Thoracic aorta (tissue), 2 donors: ENCODE measurements around the gene FAM107A. TPM values are rescaled to one million over a fixed set of nuclear protein-coding genes. Genes with fewer than 3 reads are reported as not detected.
"Not testable (repeated sequence)": the region's sequence is repeated elsewhere in the genome, so short reads cannot be mapped to it uniquely, and the experiment has no call there.

Experiments used
- ATAC-seq: fragments of 150-250 bp; one replicate; pipeline ENCODE4 v1.8.0; 2017; ENCODE audit warnings: low read depth; ENCODE audit not compliant: insufficient number of reproducible peaks, low FRiP score
- DNase-seq: peaks from one replicate; pipeline ENCODE4 v3.0.0-alpha.2; 2020; ENCODE audit warnings: low spot score
- H3K27ac ChIP-seq, 2 donors: fragments of 200-600 bp; sonication (generic); 1 replicate in 1 of 2; 2 replicates in 1 of 2; pipeline ENCODE4 v1.5.1; 2016; ENCODE audit warnings: mild to moderate bottlenecking in 2 of 2, moderate library complexity in 2 of 2
- H3K27me3 ChIP-seq: fragments of 200-600 bp; sonication (generic); replicated peaks from 2 replicates; pipeline ENCODE4 v1.6.0; 2016; ENCODE audit warnings: mild to moderate bottlenecking; ENCODE audit not compliant: insufficient read depth
- H3K36me3 ChIP-seq: fragments of 200-600 bp; sonication (generic); one replicate; pipeline ENCODE4 v1.5.1; 2016
- H3K4me1 ChIP-seq, 2 donors: fragments of 200-600 bp; sonication (generic); 1 replicate in 1 of 2; 2 replicates in 1 of 2; pipeline versions ENCODE4 v1.5.1 to v1.6.0; 2016; ENCODE audit warnings: low read depth in 2 of 2, mild to moderate bottlenecking in 1 of 2; ENCODE audit not compliant: control insufficient read depth in 1 of 2
- H3K4me3 ChIP-seq: fragments of 200-600 bp; sonication (generic); 2 replicates; pipeline ENCODE4 v1.5.1; 2016; ENCODE audit warnings: mild to moderate bottlenecking
- H3K9me3 ChIP-seq: fragments of 200-600 bp; sonication (generic); 2 replicates; pipeline ENCODE4 v1.5.1; 2016
- total RNA-seq, 2 donors: library from RNA; depleted of rRNA; stranded (reverse); fragments of >200 nt; gene quantifications; one replicate each; pipeline versions ENCODE4 v1.1.0 to v1.2.3, GENCODE V29; 2016
- TF ChIP-seq, protein P1 (sequence below): fragments of 200-600 bp; sonication (generic); IDR thresholded peaks from one replicate; pipeline ENCODE4 v1.5.1; 2019; ENCODE audit warnings: antibody characterized with exemption

The FAM107A gene
- total RNA-seq, 2 donors from 2014 or later, result 25.3 to 63.6 TPM

DNA sequence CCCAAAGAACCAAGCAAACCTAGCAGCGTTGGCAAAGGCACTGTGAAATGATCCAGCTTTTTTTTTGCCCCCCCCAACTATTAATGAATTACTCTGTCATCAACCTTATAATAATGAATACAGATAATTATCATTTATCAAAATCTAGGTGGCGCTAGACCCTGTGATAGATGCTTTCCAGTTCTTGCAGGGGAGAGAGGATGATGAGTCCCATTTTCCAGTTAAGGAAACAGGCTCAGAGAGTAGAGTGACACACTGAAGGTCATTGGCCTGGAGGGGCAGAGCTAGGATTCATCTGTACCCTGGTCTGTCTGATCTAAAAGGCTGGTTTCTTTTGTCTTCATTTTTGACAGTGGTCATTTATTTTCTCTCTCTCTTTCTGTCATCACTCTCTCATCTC is 45.2 kb downstream of the FAM107A start:
- no peak overlapping the region for H3K27ac ChIP-seq
- ATAC-seq, result no peak
- H3K9me3 ChIP-seq, result no peaks in the 10 kb centered on the region
- H3K4me1 ChIP-seq, result peaks cover 7 to 23% of the 10 kb centered on the region in 2 donors
- H3K4me3 ChIP-seq, result no peak overlapping the region
- no peak for DNase-seq
- TF ChIP-seq, protein P1, sequence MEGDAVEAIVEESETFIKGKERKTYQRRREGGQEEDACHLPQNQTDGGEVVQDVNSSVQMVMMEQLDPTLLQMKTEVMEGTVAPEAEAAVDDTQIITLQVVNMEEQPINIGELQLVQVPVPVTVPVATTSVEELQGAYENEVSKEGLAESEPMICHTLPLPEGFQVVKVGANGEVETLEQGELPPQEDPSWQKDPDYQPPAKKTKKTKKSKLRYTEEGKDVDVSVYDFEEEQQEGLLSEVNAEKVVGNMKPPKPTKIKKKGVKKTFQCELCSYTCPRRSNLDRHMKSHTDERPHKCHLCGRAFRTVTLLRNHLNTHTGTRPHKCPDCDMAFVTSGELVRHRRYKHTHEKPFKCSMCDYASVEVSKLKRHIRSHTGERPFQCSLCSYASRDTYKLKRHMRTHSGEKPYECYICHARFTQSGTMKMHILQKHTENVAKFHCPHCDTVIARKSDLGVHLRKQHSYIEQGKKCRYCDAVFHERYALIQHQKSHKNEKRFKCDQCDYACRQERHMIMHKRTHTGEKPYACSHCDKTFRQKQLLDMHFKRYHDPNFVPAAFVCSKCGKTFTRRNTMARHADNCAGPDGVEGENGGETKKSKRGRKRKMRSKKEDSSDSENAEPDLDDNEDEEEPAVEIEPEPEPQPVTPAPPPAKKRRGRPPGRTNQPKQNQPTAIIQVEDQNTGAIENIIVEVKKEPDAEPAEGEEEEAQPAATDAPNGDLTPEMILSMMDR, result no peak
- H3K36me3 ChIP-seq, result peaks cover 8% of the 10 kb centered on the region
- H3K27me3 ChIP-seq, result no peaks in the 10 kb centered on the region

DNA sequence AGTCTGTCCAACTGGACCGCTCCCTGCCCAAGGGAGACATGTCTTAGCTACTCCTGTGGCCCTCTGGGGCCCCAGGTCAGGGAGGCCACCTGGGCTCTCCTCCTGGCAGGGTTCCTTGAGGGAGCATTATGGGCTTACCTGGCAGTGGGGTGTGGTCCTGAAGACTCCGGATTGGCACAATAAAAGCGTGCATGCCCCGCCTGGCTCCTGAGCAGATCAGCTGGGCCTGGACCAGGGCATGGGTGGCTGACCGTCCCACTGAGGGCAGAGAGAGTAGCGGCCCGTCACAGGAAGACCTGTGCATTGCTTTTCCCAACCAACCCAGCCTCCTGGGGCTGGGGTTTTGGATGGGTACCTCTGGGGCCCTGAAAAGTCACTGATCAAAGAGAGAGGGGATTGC is 45.6 kb downstream of the FAM107A start:
- Histone ChIP-seq H3K9me3 (no peaks in the 10 kb centered on the region), H3K36me3 (peaks cover 8% of the 10 kb centered on the region), H3K27me3 (no peaks in the 10 kb centered on the region), H3K4me3 (no peak overlapping the region), H3K4me1 (peaks cover 7 to 19% of the 10 kb centered on the region in 2 donors), H3K27ac (no peak overlapping the region)
- TF ChIP-seq, protein P1, result no peak
- ATAC-seq (no peak), DNase-seq (no peak)

DNA sequence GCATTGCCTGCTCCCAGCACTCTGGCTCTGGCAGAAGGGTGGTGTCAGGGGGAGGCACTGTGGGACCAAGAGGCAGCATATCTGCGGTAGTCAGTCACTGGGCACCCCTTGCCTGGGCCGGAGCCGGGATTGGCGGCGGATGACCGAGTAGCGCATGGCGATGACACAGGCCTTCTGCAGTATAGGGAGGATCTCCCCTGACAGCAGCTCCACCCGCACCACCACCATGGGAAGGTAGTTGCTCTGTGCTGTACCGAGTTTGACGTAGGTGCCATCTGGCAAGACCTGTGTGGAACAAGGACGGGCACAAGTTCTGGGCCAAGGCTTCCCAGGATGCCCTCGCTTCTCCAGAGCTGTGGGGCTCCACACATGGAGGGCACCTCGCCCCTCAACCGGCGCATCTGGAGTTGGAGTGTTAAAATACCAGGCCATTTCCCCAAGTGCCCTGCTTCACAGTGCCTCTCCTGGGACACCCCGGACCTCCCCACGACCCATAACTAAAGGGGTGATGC is 46.8 kb downstream of the FAM107A start:
- Histone ChIP-seq H3K4me3 (no peak overlapping the region), H3K27me3 (no peaks in the 10 kb centered on the region), H3K4me1 (peaks cover 0 to 8% of the 10 kb centered on the region in 2 donors), H3K9me3 (no peaks in the 10 kb centered on the region), H3K27ac (no peak overlapping the region), H3K36me3 (peaks cover 14% of the 10 kb centered on the region)
- no peak for ATAC-seq
- TF ChIP-seq, protein P1, result no peak
- no peak for DNase-seq

DNA sequence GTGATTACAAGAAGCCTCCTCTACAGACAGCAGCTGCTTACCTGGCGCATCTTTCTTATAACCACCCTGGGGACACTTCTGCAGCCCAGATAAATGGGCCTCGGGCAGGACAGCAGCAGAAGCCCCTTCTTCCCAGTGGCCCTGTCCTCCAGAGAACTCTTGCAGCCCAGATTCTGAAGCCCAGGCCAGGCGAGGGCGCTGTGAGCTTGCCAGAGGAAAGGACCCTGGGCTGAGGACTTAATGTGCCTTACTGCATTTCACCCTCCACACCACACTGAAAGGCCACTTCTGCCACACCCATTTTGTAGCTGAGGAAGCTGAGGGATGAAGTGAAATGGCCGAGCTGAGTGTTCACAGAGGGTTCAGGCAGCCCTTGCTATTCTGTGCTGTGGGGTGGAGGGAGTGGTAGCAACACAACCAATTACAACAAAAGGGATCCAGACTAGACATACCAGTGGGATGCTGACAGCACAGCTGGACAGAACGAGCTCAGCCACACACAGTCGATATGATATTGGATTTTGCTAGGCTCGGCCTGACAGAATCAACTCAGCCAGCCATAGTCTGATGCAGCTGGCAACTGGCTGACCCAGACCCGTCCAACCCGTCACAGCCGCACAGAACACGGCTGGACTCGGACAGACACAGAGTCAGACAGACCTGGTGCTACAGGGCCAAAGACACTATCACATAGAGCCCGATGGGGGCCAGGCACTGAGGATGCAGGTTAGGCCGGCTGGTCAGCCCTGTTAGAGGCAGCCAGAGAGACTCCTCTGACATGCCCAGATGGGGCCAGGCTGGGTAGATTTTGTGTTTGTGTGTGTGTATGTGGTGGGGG is 47.5 kb downstream of the FAM107A start:
- H3K9me3 ChIP-seq, result no peaks in the 10 kb centered on the region

DNA sequence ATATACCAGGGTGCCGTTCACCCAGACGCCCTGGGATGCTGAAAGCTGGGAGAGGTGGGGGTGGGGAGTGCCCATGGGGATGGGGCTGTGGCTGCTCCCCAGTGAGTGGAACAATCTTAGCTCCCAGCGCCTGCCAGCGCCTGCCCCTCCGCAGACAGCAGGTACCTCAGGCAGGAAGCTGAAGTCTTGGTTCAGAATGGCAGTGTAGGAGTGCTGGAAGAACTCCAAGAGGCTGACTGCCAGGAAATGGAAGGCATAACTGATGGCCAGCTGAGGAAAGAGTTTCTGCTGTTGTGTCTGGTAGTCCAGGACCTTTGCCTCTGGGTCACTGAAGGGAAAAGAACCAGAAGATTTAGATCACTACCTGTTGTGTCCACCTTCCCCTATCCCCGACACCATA is 48.6 kb downstream of the FAM107A start:
- no peak for DNase-seq
- TF ChIP-seq, protein P1, result no peak

More for the DNA sequence above, 47.5 kb downstream of the FAM107A start:
- peaks cover 0 to 7% of the 10 kb centered on the region in 2 donors for H3K4me1 ChIP-seq
- no peak overlapping the region for H3K27ac ChIP-seq
- peaks cover 14% of the 10 kb centered on the region for H3K36me3 ChIP-seq
- no peak for ATAC-seq
- H3K4me3 ChIP-seq, result no peak overlapping the region
- TF ChIP-seq, protein P1, result no peak
- DNase-seq, result no peak
- no peaks in the 10 kb centered on the region for H3K27me3 ChIP-seq

DNA sequence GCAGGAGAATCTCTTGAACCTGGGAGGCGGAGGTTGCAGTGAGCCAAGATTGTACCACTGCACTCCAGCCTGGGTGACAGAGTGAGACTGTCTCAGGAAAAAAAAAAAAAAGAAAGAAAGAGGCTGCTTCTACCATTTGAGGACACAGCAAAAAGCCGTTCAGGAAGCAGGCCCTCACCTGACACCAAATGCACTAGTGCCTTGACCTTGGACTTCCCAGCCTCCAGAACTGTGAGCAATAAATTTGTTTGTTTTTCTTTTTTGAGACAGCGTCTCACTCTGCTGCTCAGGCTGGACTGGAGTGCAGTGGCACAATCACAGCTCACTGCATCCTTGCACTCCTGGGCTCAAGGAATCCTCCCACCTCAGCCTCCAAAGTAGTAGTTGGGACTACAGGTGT is 49.8 kb downstream of the FAM107A start:
- ATAC-seq, H3K9me3 ChIP-seq, H3K4me3 ChIP-seq, H3K27ac ChIP-seq, H3K27me3 ChIP-seq, H3K4me1 ChIP-seq, DNase-seq: not testable (repeated sequence)
- H3K36me3 ChIP-seq, result peaks cover 20% of the 10 kb centered on the region

More for the DNA sequence above, 48.6 kb downstream of the FAM107A start:
- H3K4me3 ChIP-seq, result no peak overlapping the region
- peaks cover 0 to 7% of the 10 kb centered on the region in 2 donors for H3K4me1 ChIP-seq
- H3K27ac ChIP-seq, result no peak overlapping the region
- no peaks in the 10 kb centered on the region for H3K9me3 ChIP-seq
- no peak for ATAC-seq
- H3K27me3 ChIP-seq, result no peaks in the 10 kb centered on the region
- peaks cover 16% of the 10 kb centered on the region for H3K36me3 ChIP-seq
